ENCODE results near the gene PMP22. TPM values are rescaled to one million over a fixed set of nuclear protein-coding genes. Genes with fewer than 3 reads are reported as not detected.

Gene PMP22
- total RNA-seq: under 0.01 and 0.14 TPM in 2 replicates

GRCh38 chr17:15265131-15265530 is at the start of gene PMP22:
Gene PMP22, minus strand, starts transcription at chr17:15265326. Its CDS starts 4,599 bp downstream, at chr17:15260727.

Other genes starting within 250 kb of the PMP22 start
- not detected in 2 replicates for gene TEKT3, start 76.3 kb upstream of the PMP22 start, total RNA-seq
- 0.34 and 2.6 TPM in 2 replicates for gene CDRT4, start 202.3 kb upstream of the PMP22 start, total RNA-seq

Data from nasal cavity respiratory epithelium epithelial cell of viscerocranial mucosa (primary cell).